H54 (cell line): ENCODE data around the gene C4A.
A peak's percentile ranks its signal among the peaks of the same experiment; 100 is the strongest.
"Not testable (repeated sequence)": the region's sequence is repeated elsewhere in the genome, so short reads cannot be mapped to it uniquely, and the experiment has no call there.

Source experiments
- DNase-seq: peaks from one replicate; pipeline ENCODE4 v3.0.0; 2011; ENCODE audit warnings: low spot score, mixed read lengths; ENCODE audit not compliant: insufficient read length
- FAIRE-seq: peaks from 3 replicates; lab custom pipeline; 2011; peaks lifted over from hg19 to GRCh38; lab: Jason Lieb, UNC
- POLR2A ChIP-seq: IDR thresholded peaks from 2 replicates; pipeline ENCODE4 v1.6.1; 2011; ENCODE audit warnings: low read depth, mild to moderate bottlenecking, low read length

The C4A gene

GRCh38 chr6:32037598-32038524 is 56.0 kb downstream of the C4A start, which contains the start of gene CYP21A2:
CYP21A2 (plus strand) TSS chr6:32038415; CDS start chr6:32038423, 8 bp downstream.
- DNase-seq, FAIRE-seq: not testable (repeated sequence)

GRCh38 chr6:32038878-32039277 is 57.0 kb downstream of the C4A start:
- not testable (repeated sequence) for FAIRE-seq

GRCh38 chr6:32039321-32040274 is 57.7 kb downstream of the C4A start:
- FAIRE-seq, DNase-seq: not testable (repeated sequence)

More at GRCh38 chr6:32038878-32039277, 57.0 kb downstream of the C4A start:
- DNase-seq: not testable (repeated sequence)

DNA sequence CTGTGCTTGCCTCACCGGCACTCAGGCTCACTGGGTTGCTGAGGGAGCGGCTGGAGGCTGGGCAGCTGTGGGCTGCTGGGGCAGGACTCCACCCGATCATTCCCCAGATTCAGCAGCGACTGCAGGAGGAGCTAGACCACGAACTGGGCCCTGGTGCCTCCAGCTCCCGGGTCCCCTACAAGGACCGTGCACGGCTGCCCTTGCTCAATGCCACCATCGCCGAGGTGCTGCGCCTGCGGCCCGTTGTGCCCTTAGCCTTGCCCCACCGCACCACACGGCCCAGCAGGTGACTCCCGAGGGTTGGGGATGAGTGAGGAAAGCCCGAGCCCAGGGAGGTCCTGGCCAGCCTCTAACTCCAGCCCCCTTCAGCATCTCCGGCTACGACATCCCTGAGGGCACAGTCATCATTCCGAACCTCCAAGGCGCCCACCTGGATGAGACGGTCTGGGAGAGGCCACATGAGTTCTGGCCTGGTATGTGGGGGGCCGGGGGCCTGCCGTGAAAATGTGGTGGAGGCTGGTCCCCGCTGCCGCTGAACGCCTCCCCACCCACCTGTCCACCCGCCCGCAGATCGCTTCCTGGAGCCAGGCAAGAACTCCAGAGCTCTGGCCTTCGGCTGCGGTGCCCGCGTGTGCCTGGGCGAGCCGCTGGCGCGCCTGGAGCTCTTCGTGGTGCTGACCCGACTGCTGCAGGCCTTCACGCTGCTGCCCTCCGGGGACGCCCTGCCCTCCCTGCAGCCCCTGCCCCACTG is 58.6 kb downstream of the C4A start:
- not testable (repeated sequence) for FAIRE-seq, DNase-seq

DNA sequence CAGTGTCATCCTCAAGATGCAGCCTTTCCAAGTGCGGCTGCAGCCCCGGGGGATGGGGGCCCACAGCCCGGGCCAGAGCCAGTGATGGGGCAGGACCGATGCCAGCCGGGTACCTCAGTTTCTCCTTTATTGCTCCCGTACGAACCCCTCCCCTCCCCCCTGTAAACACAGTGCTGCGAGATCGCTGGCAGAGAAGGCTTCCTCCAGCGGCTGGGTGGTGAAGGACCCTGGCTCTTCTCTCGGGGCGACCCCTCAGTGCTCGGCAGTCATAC is 59.1 kb downstream of the C4A start:
- DNase-seq, FAIRE-seq: not testable (repeated sequence)

- not testable (repeated sequence) for DNase-seq, FAIRE-seq
Measured at GRCh38 chr6:32041385-32041784, 59.5 kb downstream of the C4A start.

GRCh38 chr6:32042276-32042675 is 60.4 kb downstream of the C4A start:
- not testable (repeated sequence) for FAIRE-seq, DNase-seq

- not testable (repeated sequence) for FAIRE-seq
Measured at GRCh38 chr6:32043589-32044380, 61.9 kb downstream of the C4A start.

GRCh38 chr6:32044916-32045315 is 63.1 kb downstream of the C4A start:
- not testable (repeated sequence) for DNase-seq, FAIRE-seq

More at GRCh38 chr6:32043589-32044380, 61.9 kb downstream of the C4A start:
- not testable (repeated sequence) for DNase-seq

- DNase-seq: no peak
- no peak for TF ChIP-seq POLR2A
- FAIRE-seq: no peak
Measured at GRCh38 chr6:32045811-32046449, 64.1 kb downstream of the C4A start.

DNA sequence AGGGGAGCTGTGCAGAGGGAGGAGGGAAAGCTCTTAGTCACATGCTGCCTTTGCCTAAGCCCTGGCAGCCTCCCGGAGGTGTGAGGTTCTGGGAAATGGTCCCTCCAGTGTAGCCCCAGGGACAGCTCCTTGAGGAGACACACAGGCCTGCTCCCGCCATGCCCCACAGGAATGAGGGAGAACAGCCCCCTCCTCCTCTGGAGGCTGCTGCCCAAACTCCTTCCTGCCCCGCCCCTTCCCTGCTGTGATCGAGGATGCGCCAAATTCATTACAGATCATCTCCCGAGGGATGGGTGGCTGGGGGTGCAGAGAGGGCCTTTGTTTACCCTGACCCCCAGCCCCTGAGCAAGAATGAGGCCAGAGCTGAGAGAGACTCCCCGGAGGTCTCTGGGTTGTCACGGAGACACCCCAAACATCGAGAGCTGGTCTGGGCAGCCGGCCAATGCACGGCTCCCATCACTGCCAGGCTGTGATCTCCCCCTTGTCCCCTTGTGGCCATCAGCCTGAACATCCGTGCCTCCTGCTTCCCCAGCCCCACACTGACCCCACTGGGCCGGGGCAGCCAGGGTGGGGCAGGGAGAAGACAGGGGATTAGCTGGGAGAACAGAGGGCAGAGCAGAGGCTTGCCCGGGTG is 64.7 kb downstream of the C4A start:
- FAIRE-seq: no peak
- no peak for TF ChIP-seq POLR2A
- DNase-seq: peak; percentile 35

GRCh38 chr6:32047084-32047478 is 65.2 kb downstream of the C4A start:
- FAIRE-seq (no peak), DNase-seq (peak; percentile 32)

More at GRCh38 chr6:32047084-32047478, 65.2 kb downstream of the C4A start:
- TF ChIP-seq POLR2A: no peak
